ENCODE data around the gene SERPINB1.
"Not testable (repeated sequence)": the region's sequence is repeated elsewhere in the genome, so short reads cannot be mapped to it uniquely, and the experiment has no call there.

SERPINB1 gene

GRCh38 chr6:2841264-2842138 is at the start of gene SERPINB1:
TSS of gene SERPINB1 (minus strand) at chr6:2841863. CDS start at chr6:2840586, 1,277 bp downstream.
- H3K4me3 ChIP-seq (ENCODE audit: low read depth, low read length): no peak within 1 kb of the TSS
- TF ChIP-seq CTCF (IDR thresholded peaks at IDR 0.05; ENCODE audit: control insufficient read depth, extremely low read depth, insufficient read depth): no peak
- no peak for DNase-seq (ENCODE audit: low read depth)

GRCh38 chr6:2890976-2891767 is 49.5 kb upstream of the SERPINB1 start:
- no peak for TF ChIP-seq CTCF (IDR thresholded peaks at IDR 0.05; ENCODE audit: control insufficient read depth, extremely low read depth, insufficient read depth)
- no peak overlapping the region for H3K4me3 ChIP-seq (ENCODE audit: low read depth, low read length)
- no peak for DNase-seq (ENCODE audit: low read depth)

- no peak overlapping the region for H3K4me3 ChIP-seq (ENCODE audit: low read depth, low read length)
- DNase-seq (ENCODE audit: low read depth): no peak
- TF ChIP-seq CTCF (IDR thresholded peaks at IDR 0.05; ENCODE audit: control insufficient read depth, extremely low read depth, insufficient read depth): no peak
These were observed 44.5 kb upstream of the SERPINB1 start for GRCh38 chr6:2885967-2886735.

GRCh38 chr6:2884804-2885203 is 43.1 kb upstream of the SERPINB1 start:
- DNase-seq (ENCODE audit: low read depth): no peak
- no peak overlapping the region for H3K4me3 ChIP-seq (ENCODE audit: low read depth, low read length)
- TF ChIP-seq CTCF (IDR thresholded peaks at IDR 0.05; ENCODE audit: control insufficient read depth, extremely low read depth, insufficient read depth): no peak

- no peak for TF ChIP-seq CTCF (IDR thresholded peaks at IDR 0.05; ENCODE audit: control insufficient read depth, extremely low read depth, insufficient read depth)
- no peak for DNase-seq (ENCODE audit: low read depth)
- no peak overlapping the region for H3K4me3 ChIP-seq (ENCODE audit: low read depth, low read length)
These were observed 42.0 kb upstream of the SERPINB1 start for GRCh38 chr6:2883673-2884072.

GRCh38 chr6:2881423-2881822 is 39.8 kb upstream of the SERPINB1 start:
- no peak overlapping the region for H3K4me3 ChIP-seq (ENCODE audit: low read depth, low read length)
- TF ChIP-seq CTCF (IDR thresholded peaks at IDR 0.05; ENCODE audit: control insufficient read depth, extremely low read depth, insufficient read depth): no peak
- no peak for DNase-seq (ENCODE audit: low read depth)

GRCh38 chr6:2880156-2880555 is 38.5 kb upstream of the SERPINB1 start:
- DNase-seq (ENCODE audit: low read depth); H3K4me3 ChIP-seq (ENCODE audit: low read depth, low read length): not testable (repeated sequence)
